ENCODE data around the gene LRRC18.

Gene LRRC18

DNA sequence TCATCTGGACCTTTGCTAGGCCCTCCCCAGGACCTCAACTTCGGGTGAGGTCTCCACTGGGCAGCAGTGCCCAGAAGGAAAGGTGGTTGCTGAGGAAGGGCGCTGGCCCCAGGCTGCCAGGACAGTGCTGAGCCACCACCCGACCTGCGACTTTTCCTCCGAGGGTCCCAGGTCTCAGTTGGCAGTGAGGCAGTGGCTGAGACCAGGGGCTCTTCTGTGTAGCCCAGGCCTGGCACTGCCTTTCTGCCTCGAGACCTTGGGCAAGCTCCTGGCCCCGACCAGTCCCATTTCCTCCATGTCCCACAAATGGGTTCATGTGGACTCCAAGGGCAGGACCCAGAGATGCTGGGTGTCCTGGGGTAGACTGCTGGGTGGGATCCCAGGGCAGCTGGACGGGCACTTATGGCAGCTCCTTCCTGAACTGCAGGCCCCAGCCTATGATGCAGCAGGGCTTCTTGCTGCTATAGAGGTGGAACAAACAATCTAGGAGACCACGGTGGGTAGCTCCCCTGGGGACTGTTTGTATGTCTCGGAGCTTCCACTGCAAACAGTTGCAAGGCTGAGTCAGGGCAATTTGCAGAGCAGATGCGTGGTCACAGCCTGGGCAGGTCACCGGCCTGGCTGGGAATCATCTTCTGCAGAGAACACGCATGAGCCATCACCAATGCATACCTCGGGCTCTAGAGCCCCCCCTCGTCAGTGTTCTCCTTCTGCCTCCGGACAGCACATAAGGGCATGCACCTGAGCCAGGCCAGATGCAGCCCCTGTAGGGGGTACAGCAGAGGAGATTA lies 17.9 kb upstream of the LRRC18 start:
- Histone ChIP-seq H3K36me3 (ENCODE audit: insufficient read depth, low read length) (peaks cover 67% of the 10 kb centered on the region; the same call in 1 of the 2 replicates), H3K27me3 (ENCODE audit: insufficient read depth, low read length) (no peaks in the 10 kb centered on the region), H3K4me2 (ENCODE audit: low read length) (no peak overlapping the region), H3K79me2 (ENCODE audit: insufficient read depth, low read length) (no peaks in the 10 kb centered on the region), H3K9me2 (ENCODE audit: low read depth, low read length) (no peaks in the 10 kb centered on the region), H3K27ac (ENCODE audit: low read depth, low read length, poor library complexity, severe bottlenecking) (no peak overlapping the region), H4K20me1 (ENCODE audit: insufficient read depth, low read length) (no peaks in the 10 kb centered on the region), H3F3A (ENCODE audit: insufficient read depth, low read length) (no peaks in the 10 kb centered on the region), H3K4me1 (ENCODE audit: insufficient read depth, low read length, severe bottlenecking) (no peaks in the 10 kb centered on the region), H3K9ac (ENCODE audit: low read length) (no peak overlapping the region), H3K4me3 (ENCODE audit: low read depth, low read length, poor library complexity, severe bottlenecking) (no peak overlapping the region), H3K9me3 (ENCODE audit: low read length) (no peaks in the 10 kb centered on the region), H2AFZ (ENCODE audit: low read length) (no peak overlapping the region)
- no peak for TF ChIP-seq EZH2 (IDR thresholded peaks at IDR 0.05; ENCODE audit: borderline replicate concordance, low read length)
- TF ChIP-seq, protein P1, sequence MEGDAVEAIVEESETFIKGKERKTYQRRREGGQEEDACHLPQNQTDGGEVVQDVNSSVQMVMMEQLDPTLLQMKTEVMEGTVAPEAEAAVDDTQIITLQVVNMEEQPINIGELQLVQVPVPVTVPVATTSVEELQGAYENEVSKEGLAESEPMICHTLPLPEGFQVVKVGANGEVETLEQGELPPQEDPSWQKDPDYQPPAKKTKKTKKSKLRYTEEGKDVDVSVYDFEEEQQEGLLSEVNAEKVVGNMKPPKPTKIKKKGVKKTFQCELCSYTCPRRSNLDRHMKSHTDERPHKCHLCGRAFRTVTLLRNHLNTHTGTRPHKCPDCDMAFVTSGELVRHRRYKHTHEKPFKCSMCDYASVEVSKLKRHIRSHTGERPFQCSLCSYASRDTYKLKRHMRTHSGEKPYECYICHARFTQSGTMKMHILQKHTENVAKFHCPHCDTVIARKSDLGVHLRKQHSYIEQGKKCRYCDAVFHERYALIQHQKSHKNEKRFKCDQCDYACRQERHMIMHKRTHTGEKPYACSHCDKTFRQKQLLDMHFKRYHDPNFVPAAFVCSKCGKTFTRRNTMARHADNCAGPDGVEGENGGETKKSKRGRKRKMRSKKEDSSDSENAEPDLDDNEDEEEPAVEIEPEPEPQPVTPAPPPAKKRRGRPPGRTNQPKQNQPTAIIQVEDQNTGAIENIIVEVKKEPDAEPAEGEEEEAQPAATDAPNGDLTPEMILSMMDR (IDR thresholded peaks at IDR 0.05; ENCODE audit: low read length): no peak

DNA sequence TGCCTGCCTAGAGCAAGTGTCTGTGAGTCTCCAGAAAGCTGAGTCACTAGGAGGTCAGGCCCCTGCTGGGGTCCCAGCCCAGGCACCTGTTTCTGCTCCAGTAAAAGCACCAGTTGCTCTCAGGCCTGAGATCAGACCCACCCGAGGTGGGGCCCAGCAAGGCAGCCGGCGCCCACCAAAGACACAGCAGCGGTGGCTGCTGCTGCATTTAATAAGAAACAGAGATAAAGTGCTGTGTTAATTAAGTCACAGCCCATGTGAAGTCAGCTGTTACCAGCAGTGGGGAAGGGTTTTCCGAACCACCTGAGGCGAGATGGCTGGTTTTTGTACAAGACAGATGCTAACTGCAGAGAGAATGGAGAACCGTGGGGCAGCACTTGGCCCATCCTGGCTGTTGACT lies 12.1 kb upstream of the LRRC18 start:
- H4K20me1 ChIP-seq (ENCODE audit: insufficient read depth, low read length): no peaks in the 10 kb centered on the region
- H3F3A ChIP-seq (ENCODE audit: insufficient read depth, low read length): no peaks in the 10 kb centered on the region
- H3K4me3 ChIP-seq (ENCODE audit: low read depth, low read length, poor library complexity, severe bottlenecking): no peak overlapping the region
- no peaks in the 10 kb centered on the region for H3K27me3 ChIP-seq (ENCODE audit: insufficient read depth, low read length)
- no peak overlapping the region for H3K4me2 ChIP-seq (ENCODE audit: low read length)
- no peak for TF ChIP-seq EZH2 (IDR thresholded peaks at IDR 0.05; ENCODE audit: borderline replicate concordance, low read length)
- TF ChIP-seq, protein P1 (IDR thresholded peaks at IDR 0.05; ENCODE audit: low read length): no peak
- no peaks in the 10 kb centered on the region for H3K9me3 ChIP-seq (ENCODE audit: low read length)
- peaks cover 67% of the 10 kb centered on the region for H3K36me3 ChIP-seq (ENCODE audit: insufficient read depth, low read length)
- H3K79me2 ChIP-seq (ENCODE audit: insufficient read depth, low read length): no peaks in the 10 kb centered on the region
- H3K4me1 ChIP-seq (ENCODE audit: insufficient read depth, low read length, severe bottlenecking): no peaks in the 10 kb centered on the region
- no peaks in the 10 kb centered on the region for H3K9me2 ChIP-seq (ENCODE audit: low read depth, low read length)
- no peak overlapping the region for H2AFZ ChIP-seq (ENCODE audit: low read length)
- H3K9ac ChIP-seq (ENCODE audit: low read length): no peak overlapping the region
- no peak overlapping the region for H3K27ac ChIP-seq (ENCODE audit: low read depth, low read length, poor library complexity, severe bottlenecking)

DNA sequence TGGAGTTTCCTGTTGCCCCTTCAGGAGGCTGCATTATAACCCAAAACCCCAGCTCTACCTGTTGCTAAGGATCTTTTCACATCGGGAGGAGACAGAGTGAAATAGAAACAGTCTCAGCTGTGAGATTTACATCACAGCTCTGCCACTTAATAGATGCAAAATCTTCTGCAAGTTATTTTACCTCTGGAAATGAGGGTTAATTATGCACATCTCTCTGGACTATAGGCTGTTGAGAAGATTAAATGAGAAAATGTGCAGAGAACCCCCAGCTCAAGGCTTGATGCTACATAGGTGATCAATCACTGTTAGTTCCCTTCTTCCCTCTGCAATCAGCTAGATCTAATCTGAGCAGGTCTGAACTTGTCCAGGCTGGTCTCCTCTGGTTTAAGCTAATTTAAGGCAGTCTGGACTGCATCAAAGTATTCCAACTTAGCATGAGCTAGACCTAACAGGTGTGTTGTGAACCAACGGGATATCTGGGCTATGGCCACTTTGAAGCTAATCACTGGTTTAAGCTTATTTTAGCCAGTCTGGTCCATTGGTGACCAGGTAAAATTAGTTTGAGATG lies 8.9 kb upstream of the LRRC18 start:
- Histone ChIP-seq H3K9me3 (ENCODE audit: low read length) (no peaks in the 10 kb centered on the region), H2AFZ (ENCODE audit: low read length) (no peak overlapping the region), H3K27ac (ENCODE audit: low read depth, low read length, poor library complexity, severe bottlenecking) (no peak overlapping the region), H3K4me2 (ENCODE audit: low read length) (no peak overlapping the region), H4K20me1 (ENCODE audit: insufficient read depth, low read length) (no peaks in the 10 kb centered on the region), H3K79me2 (ENCODE audit: insufficient read depth, low read length) (no peaks in the 10 kb centered on the region), H3K36me3 (ENCODE audit: insufficient read depth, low read length) (peaks cover 70% of the 10 kb centered on the region), H3F3A (ENCODE audit: insufficient read depth, low read length) (no peaks in the 10 kb centered on the region), H3K9ac (ENCODE audit: low read length) (no peak overlapping the region), H3K4me1 (ENCODE audit: insufficient read depth, low read length, severe bottlenecking) (no peaks in the 10 kb centered on the region), H3K9me2 (ENCODE audit: low read depth, low read length) (no peaks in the 10 kb centered on the region), H3K4me3 (ENCODE audit: low read depth, low read length, poor library complexity, severe bottlenecking) (no peak overlapping the region), H3K27me3 (ENCODE audit: insufficient read depth, low read length) (no peaks in the 10 kb centered on the region)
- TF ChIP-seq, protein P1 (IDR thresholded peaks at IDR 0.05; ENCODE audit: low read length): no peak
- TF ChIP-seq EZH2 (IDR thresholded peaks at IDR 0.05; ENCODE audit: borderline replicate concordance, low read length): no peak

Data from OCI-LY1 (cell line).